Bladder microvascular endothelial cell (primary cell): Measurements from ENCODE around the gene TM9SF1. TPM values are rescaled to one million over a fixed set of nuclear protein-coding genes. Genes with fewer than 3 reads are reported as not detected.

Experiments used
- total RNA-seq: library from RNA; depleted of rRNA; stranded (reverse); fragments of >200 nt; gene quantifications from 2 replicates; pipeline ENCODE4 v1.2.3, GENCODE V29; 2014

TM9SF1 gene, protein sequence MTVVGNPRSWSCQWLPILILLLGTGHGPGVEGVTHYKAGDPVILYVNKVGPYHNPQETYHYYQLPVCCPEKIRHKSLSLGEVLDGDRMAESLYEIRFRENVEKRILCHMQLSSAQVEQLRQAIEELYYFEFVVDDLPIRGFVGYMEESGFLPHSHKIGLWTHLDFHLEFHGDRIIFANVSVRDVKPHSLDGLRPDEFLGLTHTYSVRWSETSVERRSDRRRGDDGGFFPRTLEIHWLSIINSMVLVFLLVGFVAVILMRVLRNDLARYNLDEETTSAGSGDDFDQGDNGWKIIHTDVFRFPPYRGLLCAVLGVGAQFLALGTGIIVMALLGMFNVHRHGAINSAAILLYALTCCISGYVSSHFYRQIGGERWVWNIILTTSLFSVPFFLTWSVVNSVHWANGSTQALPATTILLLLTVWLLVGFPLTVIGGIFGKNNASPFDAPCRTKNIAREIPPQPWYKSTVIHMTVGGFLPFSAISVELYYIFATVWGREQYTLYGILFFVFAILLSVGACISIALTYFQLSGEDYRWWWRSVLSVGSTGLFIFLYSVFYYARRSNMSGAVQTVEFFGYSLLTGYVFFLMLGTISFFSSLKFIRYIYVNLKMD
- 30.3 and 60.7 TPM in 2 replicates for total RNA-seq

DNA sequence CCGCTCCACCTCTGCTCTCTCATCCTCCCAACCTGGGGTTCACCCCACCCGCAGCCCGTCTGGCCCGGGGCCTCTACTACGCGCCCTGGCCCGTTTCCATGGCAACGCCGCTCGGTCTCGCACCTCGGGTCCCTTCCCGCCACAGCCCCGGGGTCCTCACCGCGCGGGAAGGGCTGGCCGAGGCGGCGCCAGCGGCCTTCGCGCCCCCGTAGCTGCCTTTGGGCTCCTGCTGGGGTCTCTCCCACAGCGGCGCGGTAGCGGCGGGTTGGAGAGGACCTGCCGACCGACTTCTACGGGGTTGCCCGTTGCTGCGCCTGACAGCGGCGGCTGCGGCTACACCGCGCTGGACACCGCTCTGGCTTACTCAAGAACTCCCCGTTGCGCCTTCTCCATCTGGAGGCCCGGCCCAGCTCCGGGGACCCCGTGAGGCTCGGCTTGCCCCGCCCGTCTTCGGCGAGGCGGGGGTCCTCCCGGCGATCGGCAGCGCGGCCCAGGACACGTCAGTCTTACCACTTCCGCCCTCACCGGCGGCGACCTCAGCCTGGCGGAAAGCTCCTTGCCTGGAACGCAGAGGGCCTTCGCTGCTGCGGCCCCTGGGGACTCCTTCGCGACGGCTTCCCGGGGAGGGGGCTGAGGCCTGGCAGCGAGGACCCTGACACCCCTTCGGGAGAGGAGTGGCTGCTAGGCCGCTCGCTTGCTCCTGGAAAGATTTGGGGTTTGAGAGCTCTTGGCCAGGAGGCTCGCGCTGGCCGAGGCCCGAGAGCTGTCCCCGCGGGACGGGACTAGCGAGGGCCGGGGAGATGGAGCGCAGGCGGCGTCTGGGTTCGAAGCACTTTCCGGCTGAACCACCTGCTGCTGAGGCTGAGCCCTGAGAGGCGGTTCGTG, at the start of gene TM9SF1:
Gene TM9SF1, minus strand, starts transcription at position 256 of the 885 bp plus-strand sequence. CDS start 422 bp downstream, outside the sequence.

DNA sequence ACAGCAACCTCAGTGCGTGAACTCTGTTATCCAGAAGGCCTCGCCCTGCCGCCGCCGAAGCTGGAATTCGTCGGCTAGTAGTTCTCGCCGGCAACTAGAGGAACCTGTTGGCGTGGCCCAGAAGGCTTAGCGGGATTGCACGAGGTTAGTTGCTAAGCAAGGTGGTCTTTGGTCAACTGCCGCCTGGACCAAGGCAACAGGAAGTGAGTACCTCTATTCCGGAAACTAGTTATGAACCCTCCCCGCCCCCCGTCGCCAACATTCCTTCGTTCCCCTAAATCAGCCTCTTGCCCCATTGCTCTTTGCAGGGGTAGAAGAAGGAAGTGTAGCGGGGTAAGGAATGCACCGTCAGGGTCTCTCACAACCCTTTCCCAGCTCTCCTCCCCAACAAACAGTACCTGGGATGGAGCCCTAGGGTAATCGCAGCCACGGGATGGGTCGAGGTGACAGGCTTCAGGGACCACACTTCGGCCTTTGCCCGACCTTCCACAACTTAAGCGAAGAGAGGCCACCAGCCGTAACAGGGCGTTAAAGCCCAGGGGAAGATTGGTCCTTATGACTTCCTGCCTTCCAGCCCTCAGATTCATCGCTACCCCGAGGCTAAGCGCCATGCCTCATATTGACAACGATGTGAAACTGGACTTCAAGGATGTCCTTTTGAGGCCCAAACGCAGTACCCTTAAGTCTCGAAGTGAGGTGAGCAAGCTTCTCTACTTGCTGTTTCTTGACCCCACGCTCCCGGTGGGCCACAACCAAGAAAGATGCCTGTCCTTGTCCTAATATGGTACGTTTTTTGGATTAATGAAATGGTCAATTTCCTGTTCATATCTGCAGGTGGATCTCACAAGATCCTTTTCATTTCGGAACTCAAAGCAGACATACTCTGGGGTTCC, 37.6 kb upstream of the TM9SF1 start, which contains the start of gene GMPR2:
Gene GMPR2, plus strand, starts transcription at position 285 of the 893 bp plus-strand sequence. Its CDS starts 325 bp downstream, at position 610.

DNA sequence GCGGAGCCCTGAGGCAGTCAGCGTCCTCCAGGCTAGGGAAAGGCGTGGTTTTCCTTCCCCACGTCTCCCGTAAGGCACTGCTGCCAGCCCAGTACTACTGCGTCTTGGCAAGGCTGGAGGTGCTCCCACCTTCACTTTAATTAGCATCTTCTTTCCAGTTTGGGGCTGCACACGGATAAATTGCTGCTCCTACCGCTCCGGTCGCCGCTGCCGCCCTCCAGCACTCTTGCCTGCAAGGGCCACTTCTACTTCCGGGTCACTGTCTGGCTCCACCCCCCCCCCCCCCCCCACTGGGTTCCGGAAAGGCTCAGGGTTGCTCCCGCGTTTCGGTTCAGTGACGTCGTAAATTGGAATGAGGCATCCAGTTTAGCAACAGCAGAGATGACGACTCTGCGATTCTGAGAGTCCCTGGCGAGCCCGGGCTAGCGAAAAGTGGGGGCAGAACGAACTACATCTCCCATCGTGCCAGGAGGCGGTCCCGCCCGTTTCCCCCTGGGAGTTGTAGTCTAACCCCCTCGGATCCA, 36.9 kb upstream of the TM9SF1 start, which contains the start of gene NEDD8:
Gene NEDD8, minus strand, starts transcription at position 247 of the 524 bp plus-strand sequence. Its CDS starts 100 bp downstream, at position 147.

DNA sequence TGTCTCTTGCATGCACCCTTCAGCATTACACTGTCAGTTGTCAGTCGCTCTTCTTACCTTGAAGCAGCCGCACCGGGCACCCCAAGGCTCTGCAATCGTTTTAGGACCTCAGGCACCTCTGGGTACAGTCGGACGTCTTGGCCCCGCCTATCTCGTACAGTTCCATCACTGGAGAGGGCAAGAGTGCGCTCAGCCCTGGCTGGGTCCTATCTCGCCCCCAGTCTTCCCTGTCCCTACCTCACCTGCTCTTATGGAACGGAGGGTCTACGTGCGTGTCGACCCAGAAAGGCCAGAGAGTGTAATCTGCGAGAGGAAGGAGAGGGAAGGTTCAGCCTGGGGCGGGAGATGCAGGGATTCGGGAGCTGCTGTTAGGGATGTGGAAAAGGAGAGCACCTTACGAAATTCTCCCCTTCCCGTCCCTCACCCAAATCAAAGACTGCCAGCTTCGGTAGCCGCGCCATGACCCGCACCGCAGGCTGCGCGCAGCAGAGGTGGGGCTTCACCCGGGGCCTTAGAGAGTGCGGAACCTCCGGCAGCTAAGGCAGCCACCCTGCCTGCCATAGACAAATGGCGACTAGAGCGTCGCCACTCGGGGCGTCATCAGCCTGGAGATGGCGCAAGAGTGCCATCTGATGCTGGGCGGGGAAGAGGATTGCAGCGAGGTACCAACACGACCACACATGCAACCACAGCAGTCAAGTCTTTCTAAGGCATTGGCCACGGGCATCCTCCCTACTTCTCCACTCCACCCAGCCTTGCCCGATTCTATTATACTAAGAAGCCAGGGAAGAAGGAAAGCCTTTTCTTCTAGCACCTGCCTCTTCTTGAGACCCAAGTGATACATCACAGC, 20.5 kb upstream of the TM9SF1 start, which contains the start of gene MDP1:
Gene MDP1, minus strand, starts transcription at position 572 of the 850 bp plus-strand sequence. Its CDS starts 111 bp downstream, at position 461.

DNA sequence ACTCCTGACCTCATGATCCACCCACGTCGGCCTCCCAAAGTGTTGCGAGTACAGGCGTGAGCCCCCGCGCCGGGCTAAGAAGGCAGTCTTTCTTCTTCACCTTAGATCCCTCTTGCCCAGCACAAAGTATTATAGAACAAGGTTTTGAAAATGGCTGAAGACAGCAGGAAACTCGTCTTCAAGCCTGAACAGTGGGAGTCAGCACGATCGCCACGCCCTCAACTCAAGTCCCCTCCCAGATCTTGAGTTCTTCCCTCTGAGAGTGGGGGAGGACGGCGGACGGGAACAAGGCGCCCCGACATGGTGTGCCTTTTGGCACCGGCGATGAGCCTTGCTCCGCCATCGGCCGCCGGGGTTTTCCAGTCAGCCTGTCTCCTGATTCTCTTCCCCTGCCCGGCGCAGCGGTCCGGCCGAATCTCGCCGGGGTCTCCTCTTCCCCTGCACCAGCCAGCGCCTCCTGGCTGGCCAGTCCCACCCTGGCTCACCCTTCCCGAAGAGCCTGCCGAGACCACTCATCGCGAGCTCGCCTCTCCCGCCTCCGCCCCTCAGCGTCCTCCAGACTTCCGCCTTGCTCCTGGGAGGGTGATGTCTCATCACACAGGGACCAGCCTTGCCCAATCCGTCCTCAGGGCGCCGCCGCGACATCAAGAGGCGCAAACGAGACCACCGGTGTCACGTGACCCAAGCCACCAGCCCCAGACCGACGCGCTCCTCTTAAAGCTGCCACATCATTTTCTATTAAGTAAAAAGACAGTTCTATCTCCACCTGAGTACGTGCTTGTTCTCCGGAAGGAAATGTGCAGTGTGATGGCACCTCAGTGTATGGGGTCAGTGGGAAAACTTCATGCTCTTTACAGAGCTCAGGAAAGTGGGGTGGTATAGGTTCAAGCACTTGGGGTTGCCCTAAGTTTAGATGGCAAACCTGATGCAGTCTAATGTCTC, 18.0 kb upstream of the TM9SF1 start, which contains the start of gene CHMP4A:
Gene CHMP4A, minus strand, starts transcription at position 565 of the 942 bp plus-strand sequence. Its CDS starts 49 bp downstream, at position 516.

DNA sequence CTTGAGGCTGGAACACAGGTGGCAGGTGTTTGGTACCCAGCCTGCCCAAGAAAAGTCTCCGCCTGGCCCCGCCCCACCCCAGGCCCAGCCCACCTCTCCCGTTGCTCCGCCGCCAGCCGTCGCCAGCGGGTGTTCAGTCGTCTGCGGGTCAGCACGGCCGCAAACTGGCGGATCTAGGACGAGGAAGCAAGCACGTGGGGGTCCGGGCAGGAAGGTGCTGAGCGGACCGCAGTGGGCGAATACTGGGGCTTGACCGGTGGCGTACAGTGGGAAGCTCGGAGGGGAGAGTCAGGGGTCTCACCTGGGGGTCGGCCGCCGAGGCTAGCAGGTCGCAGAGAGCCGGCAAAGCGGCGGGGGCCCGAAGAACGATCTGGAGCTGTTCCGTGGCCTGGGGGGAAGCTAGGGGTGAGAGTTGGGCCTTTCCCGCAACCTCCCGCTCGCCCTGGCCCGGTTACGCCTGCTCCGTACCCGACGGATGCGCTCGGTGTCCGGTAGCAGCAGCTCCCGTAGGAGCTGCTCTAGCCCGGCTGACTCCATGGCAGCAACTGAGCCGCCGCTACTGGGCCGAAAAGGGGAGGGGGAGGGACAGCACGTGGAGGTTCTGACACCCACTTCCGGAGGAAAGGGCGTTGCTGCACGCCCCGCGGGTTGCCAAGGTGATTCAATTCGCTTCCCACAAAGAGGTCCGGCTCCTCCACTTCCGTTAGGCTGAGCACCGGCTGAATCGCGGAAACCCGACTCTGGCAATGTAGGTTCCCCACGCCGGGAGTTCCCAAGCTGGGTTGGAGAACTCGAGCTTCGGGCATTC, 6.8 kb downstream of the TM9SF1 start, which contains the start of gene IPO4:
Gene IPO4, minus strand, starts transcription at position 566 of the 808 bp plus-strand sequence. Its CDS starts 29 bp downstream, at position 537.

DNA sequence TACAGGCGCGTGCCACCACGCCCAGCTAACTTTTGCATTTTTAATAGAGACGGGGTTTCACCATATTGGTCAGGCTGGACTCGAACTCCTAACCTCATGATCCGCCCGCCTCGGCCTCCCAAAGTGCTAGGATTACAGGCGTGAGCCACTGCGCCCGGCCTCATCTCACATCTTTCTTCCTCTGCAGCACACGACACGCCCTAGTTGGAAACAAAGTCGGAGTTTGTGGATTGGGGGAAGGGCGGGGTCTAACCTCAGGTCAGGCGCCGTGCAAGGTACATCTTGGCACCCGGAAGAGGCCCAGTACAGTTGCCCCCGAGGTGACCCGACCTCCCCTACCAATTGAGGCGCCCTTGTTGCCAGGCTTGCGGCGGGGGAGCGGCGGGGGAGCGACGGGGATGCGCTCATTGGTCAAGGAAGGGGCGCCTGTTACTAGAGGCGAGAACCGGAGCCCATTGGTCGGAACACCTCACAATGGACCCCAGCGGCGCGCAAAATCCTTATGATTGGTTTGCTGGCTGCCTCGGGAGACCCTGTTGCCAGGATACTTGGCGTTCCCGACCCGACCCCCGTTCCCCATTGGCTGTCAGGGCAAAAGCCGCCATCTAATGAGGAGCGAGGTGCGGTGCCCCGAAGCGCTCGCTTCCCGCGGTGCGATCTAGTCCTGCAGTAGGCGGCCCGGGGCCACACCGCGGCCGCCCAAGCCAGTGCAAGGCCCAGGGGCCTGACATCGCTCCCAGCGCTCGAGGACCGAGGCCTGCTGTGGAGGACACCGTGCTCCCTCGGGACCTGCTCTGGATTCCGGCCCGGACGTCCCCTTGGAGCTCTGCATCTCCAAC, 23.6 kb downstream of the TM9SF1 start, which contains the start of gene REC8:
Gene REC8, plus strand, starts transcription at position 659 of the 839 bp plus-strand sequence. CDS start 473 bp downstream, outside the sequence.

DNA sequence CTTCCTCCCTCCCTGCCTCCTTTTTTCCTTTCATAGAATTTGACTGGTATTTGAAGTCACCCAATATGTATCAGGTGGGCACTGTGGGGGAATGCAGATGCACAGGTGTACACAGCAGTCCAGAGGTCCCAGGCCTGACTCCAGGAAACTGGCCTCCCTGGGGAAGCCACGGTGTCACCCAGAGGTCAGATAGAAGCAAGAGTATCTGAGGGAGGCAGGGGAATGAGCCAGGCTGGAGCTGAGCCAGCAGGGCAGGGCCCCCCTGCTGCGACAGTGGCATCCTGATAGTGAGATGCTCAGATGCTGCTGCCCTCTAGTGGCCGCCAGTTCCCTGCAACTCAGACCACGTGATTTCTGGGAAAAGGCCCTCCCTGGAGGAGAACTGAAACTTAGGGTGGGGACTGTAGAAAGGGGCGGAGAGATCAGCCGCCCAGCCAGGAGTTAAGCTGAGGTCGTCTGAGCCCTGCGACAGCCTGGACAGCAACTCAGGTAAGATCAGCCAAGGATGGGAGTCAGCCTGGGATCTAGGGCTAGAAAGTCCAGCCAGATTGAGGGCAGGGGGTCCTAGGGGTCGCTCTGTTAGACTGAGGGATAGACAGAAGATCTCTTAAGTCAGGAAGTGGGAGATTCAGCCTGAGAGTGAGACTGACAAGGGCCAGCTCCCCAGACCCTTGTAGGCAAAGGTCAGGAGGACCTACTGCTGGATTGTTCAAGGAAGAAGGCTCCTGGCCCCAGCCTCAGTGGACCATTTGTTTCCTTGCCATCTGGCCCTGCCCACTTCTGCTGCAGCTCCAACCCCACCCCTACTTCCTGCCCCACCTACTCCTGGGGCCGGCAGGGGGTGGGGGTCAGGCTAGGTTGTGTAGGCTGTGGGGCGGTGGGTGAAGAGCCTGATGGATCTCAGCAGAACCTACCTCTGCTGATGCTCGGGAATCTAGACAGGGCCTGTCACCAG, 34.1 kb downstream of the TM9SF1 start, which contains the start of gene IRF9:
Gene IRF9, plus strand, starts transcription at position 416 of the 955 bp plus-strand sequence. CDS start 880 bp downstream, outside the sequence.

DNA sequence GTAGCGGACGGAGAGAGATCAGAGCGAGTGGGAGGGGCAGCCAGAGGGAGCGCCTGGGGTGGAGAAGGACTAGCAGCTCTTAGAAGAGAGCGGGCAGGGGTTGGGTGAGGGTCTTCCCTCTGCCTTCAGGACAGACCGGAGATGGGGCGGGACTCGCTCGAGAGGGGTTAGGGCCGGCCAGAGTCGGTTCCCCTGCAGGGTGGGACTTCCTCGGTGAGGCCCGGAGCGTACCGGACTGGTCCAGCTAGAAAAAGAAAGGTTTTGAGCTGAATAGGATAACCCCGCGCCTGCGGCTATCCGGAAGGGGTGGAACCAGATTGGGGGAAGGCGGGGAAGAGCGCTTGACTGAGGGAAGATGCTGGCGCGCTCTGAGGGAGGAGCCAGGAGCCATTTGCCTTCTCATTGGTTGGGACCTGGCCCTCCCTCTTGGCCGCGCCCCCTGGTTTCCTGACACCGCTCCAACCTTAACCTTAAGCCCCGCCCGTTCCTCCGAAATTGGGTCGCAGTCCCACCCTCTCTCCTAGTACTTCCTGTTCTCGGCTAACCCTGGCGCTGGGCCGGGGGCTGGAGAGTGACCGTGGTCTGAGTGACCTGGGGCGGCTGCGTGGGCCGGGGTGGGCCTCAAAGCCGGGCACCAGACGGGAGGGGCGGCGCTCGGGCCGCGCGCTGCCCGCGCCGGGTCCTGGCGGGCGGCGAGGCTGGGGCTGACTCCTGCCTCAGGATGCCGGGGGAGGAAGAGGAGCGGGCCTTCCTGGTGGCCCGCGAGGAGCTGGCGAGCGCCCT, 48.1 kb downstream of the TM9SF1 start, which contains the start of gene RNF31:
Gene RNF31, plus strand, starts transcription at position 521 of the 783 bp plus-strand sequence. Its CDS starts 201 bp downstream, at position 722.

DNA sequence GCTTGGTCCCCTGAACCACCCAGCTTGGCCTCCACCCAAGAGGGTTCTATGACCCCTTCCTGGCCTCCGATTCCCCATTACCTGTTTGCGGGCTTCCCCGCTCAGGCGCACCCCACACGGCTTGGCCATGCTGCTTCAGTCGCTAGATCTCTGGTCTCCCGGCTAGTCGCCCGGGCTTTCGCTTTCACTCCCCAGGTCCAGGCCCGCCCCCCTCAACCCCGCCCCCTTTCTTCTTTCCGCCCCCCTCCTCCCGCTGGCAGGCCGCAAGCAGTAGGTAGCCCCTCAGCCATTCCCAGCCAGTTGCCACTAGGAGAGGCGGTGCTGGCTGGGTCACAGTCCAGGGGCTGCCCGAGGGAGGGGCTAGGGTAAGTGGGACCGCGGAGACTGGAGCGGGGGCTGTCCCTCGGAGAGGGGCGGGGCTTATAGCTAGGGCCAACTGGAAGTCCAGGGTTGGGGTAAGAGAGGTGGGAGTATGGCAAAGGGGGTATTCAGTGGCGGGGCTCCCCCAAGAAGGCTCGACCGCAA, 48.7 kb downstream of the TM9SF1 start, which contains the start of gene PSME2:
Gene PSME2, minus strand, starts transcription at position 158 of the 525 bp plus-strand sequence. Its CDS starts 29 bp downstream, at position 129.

DNA sequence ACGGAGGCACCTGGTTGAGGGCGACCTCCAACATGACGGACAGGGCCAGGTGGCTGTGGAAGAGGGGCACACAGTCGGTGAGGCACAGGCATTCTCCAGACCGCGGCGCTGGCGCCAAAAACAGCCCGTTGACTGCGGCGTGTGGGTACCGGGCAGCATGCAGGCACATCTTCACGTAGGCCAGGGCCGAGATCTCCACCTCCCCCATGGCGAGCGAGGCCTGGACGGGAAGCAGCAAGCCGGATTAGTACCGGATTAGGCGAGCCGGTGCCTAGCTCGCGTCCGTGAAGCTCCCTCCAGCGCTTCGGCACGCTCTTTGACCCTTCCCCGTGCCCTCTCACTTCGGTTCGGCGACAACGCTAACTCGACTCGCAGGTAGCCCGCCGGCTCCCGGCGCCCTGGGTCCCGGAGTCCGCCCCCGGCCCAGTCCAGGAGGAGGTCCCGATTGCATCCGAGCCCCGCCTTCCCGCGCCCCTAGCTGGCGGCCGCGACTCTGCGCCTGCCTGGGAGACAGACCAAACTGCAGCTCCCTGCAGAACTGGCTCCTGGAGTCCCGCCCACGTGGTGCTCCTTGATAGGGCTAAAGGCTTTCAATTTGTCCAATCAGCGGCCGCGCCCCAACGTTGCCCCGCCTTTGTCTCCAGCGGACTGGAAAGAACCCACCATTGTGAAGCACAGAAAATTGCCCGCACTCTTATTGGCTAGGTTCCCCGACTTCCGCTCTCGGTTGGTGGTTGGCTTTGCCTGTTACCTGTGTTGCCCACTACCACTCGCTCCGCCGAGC, 54.0 kb downstream of the TM9SF1 start, which contains the start of gene EMC9:
Gene EMC9, minus strand, starts transcription at position 495 of the 784 bp plus-strand sequence. Its CDS starts 287 bp downstream, at position 208.

